Mammary epithelial cell (primary cell): ENCODE measurements around the gene KIRREL3.
A peak's percentile ranks its signal among the peaks of the same experiment; 100 is the strongest.

Experiments
- EZH2 ChIP-seq: IDR thresholded peaks from 2 replicates; pipeline ENCODE4 v1.6.1; 2012; ENCODE audit warnings: low read length, inconsistent platforms, borderline replicate concordance
- TF ChIP-seq, protein P1 (sequence below), 2 donors: IDR thresholded peaks in 1 of 2; conservative IDR thresholded peaks in 1 of 2; 2 replicates each; pipeline ENCODE4 v1.5.1; 2011 to 2012; ENCODE audit warnings: inconsistent platforms in 2 of 2, low read length in 2 of 2, mild to moderate bottlenecking in 2 of 2, control low read depth in 1 of 2, low read depth in 1 of 2; ENCODE audit not compliant: insufficient read depth in 1 of 2; ENCODE audit errors: extremely low read depth in 1 of 2

DNA sequence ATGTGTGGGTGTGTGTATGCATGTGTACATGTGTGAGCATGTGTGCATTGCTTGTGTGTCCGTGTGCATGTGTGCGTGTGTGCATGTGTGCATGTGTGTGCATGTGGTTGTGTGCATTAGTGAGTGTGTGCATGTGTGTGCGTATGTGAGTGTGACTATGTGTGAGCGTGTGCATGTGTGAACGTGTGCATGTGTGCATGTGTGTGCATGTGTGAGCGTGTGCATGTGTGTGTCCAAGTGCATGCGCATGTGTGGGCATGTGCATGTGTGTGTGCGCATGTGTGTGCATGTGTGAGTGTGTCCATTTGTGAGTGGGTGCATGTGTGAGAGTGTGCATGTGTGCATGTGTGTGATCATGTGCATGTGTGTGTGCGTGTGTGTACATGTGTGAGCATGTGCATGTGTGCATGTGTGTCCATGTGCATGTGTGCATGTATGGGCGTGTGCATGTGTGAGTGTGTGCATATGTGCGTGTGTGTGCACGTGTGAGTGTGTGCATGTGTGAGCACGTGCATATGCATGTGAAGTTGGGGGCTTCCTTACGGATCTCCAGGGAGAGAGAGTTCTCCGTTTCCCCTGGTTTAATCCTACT lies 549.3 kb downstream of the KIRREL3 start:
- TF ChIP-seq, protein P1, sequence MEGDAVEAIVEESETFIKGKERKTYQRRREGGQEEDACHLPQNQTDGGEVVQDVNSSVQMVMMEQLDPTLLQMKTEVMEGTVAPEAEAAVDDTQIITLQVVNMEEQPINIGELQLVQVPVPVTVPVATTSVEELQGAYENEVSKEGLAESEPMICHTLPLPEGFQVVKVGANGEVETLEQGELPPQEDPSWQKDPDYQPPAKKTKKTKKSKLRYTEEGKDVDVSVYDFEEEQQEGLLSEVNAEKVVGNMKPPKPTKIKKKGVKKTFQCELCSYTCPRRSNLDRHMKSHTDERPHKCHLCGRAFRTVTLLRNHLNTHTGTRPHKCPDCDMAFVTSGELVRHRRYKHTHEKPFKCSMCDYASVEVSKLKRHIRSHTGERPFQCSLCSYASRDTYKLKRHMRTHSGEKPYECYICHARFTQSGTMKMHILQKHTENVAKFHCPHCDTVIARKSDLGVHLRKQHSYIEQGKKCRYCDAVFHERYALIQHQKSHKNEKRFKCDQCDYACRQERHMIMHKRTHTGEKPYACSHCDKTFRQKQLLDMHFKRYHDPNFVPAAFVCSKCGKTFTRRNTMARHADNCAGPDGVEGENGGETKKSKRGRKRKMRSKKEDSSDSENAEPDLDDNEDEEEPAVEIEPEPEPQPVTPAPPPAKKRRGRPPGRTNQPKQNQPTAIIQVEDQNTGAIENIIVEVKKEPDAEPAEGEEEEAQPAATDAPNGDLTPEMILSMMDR (conservative IDR thresholded peaks at IDR 0.05 in 1 of 2, IDR thresholded peaks at IDR 0.05 in 1 of 2; ENCODE audit: extremely low read depth in 1 of 2, insufficient read depth in 1 of 2, low read depth in 1 of 2, low read length in 2 of 2) = no peak
- peak; percentile 20 for TF ChIP-seq EZH2
